ENCODE measurements around the gene LRIT2. TPM values are rescaled to one million over a fixed set of nuclear protein-coding genes. Genes with fewer than 3 reads are reported as not detected.

The LRIT2 gene
- total and polyA plus RNA-seq, 9 of the 15 experiments (the other 6 are each of a cell fraction or from before 2014, with no cell fraction given), result not detected

DNA sequence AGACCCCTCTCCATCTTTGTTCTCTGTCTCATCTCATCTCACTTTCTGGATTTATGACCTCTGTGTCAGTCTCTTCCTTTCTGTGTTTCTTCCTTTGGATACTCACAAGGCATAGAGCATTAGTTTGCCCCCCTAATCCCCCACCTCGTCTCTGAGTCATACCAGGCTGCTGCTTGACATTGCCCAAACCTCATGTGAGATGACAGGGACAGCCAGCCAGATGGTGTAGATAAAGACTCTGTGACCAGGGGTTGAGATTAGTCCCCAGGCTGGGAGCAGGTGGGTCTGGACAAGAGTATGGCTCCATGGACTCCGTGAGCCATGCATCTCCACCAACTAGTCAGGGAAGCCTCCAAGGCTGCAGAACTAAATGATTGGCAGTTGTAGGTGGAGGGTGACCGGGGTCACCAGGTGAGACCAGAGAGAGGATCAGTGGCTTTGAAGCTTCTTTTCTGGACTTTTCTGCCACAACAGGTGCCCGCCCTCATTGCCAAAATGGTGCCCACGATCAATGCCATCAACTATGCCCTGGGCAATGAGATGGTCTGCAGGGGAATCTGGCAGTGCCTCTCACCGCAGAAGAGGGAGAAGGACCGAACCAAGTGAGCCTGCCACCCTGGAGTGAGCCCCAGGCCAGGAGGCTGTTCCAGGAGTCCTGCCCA lies 32.8 kb upstream of the LRIT2 start (continued):
- TF ChIP-seq, protein P1, sequence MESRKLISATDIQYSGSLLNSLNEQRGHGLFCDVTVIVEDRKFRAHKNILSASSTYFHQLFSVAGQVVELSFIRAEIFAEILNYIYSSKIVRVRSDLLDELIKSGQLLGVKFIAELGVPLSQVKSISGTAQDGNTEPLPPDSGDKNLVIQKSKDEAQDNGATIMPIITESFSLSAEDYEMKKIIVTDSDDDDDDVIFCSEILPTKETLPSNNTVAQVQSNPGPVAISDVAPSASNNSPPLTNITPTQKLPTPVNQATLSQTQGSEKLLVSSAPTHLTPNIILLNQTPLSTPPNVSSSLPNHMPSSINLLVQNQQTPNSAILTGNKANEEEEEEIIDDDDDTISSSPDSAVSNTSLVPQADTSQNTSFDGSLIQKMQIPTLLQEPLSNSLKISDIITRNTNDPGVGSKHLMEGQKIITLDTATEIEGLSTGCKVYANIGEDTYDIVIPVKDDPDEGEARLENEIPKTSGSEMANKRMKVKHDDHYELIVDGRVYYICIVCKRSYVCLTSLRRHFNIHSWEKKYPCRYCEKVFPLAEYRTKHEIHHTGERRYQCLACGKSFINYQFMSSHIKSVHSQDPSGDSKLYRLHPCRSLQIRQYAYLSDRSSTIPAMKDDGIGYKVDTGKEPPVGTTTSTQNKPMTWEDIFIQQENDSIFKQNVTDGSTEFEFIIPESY (CRISPR knock-in tag; IDR thresholded peaks at IDR 0.05), result no peak
- TF ChIP-seq LARP7 (IDR thresholded peaks at IDR 0.05) (no peak), CBFA2T2 (conservative IDR thresholded peaks at IDR 0.05) (0 out of 2 replicates have a peak, but pooled peaks have one; percentile 21), EZH2 (IDR thresholded peaks at IDR 0.05; ENCODE audit: borderline replicate concordance, low read depth, low read length) (no peak), SAFB2 (IDR thresholded peaks at IDR 0.05; ENCODE audit: borderline replicate concordance, low read depth, low read length, severe bottlenecking) (no peak), PPARD (CRISPR knock-in tag; IDR thresholded peaks at IDR 0.05) (no peak)
- TF ChIP-seq, protein P2, sequence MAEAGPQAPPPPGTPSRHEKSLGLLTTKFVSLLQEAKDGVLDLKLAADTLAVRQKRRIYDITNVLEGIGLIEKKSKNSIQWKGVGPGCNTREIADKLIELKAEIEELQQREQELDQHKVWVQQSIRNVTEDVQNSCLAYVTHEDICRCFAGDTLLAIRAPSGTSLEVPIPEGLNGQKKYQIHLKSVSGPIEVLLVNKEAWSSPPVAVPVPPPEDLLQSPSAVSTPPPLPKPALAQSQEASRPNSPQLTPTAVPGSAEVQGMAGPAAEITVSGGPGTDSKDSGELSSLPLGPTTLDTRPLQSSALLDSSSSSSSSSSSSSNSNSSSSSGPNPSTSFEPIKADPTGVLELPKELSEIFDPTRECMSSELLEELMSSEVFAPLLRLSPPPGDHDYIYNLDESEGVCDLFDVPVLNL (CRISPR knock-in tag; IDR thresholded peaks at IDR 0.05; ENCODE audit: low read depth), result no peak
- TF ChIP-seq, protein P3, sequence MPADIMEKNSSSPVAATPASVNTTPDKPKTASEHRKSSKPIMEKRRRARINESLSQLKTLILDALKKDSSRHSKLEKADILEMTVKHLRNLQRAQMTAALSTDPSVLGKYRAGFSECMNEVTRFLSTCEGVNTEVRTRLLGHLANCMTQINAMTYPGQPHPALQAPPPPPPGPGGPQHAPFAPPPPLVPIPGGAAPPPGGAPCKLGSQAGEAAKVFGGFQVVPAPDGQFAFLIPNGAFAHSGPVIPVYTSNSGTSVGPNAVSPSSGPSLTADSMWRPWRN (IDR thresholded peaks at IDR 0.05; ENCODE audit: low read depth), result no peak
- TF ChIP-seq, protein P4, sequence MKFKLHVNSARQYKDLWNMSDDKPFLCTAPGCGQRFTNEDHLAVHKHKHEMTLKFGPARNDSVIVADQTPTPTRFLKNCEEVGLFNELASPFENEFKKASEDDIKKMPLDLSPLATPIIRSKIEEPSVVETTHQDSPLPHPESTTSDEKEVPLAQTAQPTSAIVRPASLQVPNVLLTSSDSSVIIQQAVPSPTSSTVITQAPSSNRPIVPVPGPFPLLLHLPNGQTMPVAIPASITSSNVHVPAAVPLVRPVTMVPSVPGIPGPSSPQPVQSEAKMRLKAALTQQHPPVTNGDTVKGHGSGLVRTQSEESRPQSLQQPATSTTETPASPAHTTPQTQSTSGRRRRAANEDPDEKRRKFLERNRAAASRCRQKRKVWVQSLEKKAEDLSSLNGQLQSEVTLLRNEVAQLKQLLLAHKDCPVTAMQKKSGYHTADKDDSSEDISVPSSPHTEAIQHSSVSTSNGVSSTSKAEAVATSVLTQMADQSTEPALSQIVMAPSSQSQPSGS (CRISPR knock-in tag; IDR thresholded peaks at IDR 0.05), result no peak
- TF ChIP-seq, protein P5, sequence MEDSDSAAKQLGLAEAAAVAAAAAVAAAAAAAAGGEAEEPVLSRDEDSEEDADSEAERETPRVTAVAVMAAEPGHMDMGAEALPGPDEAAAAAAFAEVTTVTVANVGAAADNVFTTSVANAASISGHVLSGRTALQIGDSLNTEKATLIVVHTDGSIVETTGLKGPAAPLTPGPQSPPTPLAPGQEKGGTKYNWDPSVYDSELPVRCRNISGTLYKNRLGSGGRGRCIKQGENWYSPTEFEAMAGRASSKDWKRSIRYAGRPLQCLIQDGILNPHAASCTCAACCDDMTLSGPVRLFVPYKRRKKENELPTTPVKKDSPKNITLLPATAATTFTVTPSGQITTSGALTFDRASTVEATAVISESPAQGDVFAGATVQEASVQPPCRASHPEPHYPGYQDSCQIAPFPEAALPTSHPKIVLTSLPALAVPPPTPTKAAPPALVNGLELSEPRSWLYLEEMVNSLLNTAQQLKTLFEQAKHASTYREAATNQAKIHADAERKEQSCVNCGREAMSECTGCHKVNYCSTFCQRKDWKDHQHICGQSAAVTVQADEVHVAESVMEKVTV (CRISPR knock-in tag; IDR thresholded peaks at IDR 0.05), result no peak

Data from K562 (cell line).